ENCODE measurements around the gene SSTR3.

DNA sequence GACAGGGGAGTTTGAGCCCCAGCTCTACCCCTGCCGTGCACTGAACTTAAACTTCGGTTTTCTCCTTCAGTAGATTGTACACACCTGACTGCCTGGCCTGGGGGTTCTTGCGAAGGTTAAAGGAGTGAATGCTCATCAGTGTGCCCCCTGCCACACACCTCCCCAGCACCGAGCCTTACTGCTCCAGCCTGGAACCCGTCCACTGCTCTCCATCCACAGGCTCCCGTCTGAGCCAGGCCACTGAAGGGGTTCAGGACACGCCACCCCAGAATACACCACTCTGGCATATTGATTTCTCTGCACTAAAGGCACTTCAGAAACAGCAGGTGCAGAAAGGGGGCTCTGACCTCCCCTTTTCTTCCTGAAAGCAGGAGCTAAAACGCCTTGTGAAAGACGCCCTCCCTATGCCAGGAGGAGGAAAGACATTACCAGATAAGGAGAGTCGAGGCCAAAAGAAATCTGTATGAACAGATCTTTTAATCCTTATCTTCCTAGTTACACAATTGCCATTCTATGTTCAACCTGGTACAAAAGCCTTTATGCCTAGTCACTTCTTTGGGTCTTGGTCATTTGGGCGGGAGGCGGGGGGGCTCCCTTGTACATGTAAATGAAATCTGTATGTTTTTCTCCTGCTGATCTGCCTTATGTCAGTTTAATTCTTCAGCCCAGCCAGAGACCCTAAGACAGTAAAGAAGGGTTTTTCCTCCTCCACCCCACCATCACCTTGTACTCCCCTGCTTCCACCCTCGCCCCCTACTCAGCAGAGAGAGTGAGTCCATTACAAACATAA, 1.9 kb upstream of the SSTR3 start:
- TF ChIP-seq, protein P1, sequence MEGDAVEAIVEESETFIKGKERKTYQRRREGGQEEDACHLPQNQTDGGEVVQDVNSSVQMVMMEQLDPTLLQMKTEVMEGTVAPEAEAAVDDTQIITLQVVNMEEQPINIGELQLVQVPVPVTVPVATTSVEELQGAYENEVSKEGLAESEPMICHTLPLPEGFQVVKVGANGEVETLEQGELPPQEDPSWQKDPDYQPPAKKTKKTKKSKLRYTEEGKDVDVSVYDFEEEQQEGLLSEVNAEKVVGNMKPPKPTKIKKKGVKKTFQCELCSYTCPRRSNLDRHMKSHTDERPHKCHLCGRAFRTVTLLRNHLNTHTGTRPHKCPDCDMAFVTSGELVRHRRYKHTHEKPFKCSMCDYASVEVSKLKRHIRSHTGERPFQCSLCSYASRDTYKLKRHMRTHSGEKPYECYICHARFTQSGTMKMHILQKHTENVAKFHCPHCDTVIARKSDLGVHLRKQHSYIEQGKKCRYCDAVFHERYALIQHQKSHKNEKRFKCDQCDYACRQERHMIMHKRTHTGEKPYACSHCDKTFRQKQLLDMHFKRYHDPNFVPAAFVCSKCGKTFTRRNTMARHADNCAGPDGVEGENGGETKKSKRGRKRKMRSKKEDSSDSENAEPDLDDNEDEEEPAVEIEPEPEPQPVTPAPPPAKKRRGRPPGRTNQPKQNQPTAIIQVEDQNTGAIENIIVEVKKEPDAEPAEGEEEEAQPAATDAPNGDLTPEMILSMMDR (IDR thresholded peaks at IDR 0.05) = no peak
- TF ChIP-seq POLR2A (IDR thresholded peaks at IDR 0.05; ENCODE audit: low read depth) = no peak
- no peak for TF ChIP-seq POLR2AphosphoS5 (IDR thresholded peaks at IDR 0.05)
- TF ChIP-seq EP300 (IDR thresholded peaks at IDR 0.05) = no peak
